Measurements from ENCODE around the gene SLC12A7. TPM values are rescaled to one million over a fixed set of nuclear protein-coding genes. Genes with fewer than 3 reads are reported as not detected.

SLC12A7 gene
- total RNA-seq, 4 donors from 2014 or later = 87.2 to 182 (median 116) TPM

DNA sequence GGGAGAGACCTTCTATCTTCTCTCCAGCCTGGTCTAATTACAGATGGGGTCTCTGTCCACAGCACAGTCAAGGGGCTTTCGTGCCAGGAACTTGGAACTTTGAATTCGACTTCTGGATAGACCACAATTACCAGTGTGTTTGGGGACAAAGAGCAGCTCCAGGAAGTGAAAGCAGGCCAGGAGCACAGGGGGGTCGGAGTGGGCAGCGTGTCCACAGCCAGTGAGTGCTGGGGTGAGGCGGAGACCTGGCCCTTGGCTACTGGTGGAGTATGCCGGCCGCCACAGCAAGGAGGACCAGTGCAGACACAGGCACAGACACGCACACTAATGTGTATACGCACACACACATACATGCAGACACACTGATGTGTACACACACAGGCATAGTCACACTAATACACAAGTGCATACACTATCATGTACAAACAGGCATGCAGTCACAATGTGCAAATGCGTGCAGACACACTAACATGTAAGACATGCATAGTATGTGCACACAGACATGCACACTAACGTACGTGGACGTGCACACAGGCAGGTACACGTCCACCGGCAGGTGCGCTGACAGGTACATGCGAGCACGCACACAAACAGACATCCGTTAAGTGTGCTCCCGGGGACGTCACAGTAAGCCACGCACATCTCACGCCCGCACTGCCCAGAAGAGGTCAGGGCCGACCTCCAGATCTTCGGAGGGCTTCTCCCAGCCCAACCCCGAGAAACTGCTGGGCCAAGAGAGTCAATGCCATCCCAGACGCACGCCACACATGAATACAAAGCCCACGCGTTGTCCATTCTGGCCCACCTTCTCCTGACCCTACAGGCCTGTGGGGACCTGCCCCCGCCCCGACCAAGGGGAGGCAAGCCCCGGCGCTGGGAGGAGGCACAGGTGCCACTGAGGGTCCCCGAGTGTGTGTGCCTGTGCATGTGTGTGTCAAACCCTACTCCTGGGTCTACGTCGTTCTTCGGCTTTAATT, 56.8 kb downstream of the SLC12A7 start:
- peak overlapping the region in 1 of 4 donors; percentile 54 for H3K27ac ChIP-seq
- H3K36me3 ChIP-seq = peaks cover 0 to 98% (median 0%) of the 10 kb centered on the region in 3 donors
- DNase-seq = no peak
- no peaks in the 10 kb centered on the region for H3K4me1 ChIP-seq
- H3K4me3 ChIP-seq = no peak overlapping the region
- TF ChIP-seq, protein P1, sequence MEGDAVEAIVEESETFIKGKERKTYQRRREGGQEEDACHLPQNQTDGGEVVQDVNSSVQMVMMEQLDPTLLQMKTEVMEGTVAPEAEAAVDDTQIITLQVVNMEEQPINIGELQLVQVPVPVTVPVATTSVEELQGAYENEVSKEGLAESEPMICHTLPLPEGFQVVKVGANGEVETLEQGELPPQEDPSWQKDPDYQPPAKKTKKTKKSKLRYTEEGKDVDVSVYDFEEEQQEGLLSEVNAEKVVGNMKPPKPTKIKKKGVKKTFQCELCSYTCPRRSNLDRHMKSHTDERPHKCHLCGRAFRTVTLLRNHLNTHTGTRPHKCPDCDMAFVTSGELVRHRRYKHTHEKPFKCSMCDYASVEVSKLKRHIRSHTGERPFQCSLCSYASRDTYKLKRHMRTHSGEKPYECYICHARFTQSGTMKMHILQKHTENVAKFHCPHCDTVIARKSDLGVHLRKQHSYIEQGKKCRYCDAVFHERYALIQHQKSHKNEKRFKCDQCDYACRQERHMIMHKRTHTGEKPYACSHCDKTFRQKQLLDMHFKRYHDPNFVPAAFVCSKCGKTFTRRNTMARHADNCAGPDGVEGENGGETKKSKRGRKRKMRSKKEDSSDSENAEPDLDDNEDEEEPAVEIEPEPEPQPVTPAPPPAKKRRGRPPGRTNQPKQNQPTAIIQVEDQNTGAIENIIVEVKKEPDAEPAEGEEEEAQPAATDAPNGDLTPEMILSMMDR (IDR thresholded peaks at IDR 0.05) = no peak
- no peak for TF ChIP-seq POLR2A (IDR thresholded peaks at IDR 0.05)
- no peaks in the 10 kb centered on the region for H3K27me3 ChIP-seq
- no peaks in the 10 kb centered on the region for H3K9me3 ChIP-seq

DNA sequence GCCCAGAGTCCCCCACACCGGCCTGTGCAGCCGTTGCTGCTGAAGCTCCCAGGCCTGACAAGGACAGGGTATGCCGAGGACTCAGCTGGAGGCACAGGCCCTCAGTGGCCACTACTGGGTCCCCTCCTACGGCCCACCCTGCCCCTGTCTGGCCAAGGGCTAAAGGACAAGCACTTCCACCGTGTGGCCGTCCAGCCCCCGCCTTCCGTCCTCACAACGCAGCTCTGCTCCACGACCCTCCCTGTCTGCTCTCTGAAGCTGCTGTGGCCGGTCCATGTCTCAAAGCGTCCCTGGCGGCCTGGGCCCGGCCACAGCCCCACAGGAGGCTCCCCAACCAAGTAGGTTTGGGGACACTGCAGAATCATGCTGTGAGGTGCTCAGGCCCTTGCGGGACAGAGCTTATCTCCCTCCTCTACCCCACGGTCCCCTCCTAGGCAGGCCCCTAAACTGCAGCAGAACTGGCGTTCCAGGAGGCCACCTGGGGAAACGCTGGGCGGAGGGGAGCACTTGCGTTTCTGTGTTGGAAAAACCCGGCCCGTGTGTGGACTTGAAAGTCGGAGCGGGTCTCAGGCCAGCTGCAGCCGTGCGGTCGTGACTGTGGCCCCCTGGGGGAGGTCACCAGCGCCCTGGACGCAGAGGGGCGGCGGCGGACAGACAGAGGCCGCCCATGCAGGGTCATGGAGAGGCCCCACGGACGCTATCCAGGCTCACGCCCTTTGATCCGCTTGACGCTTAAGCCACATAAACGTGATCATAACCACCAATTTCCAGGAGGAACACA, 57.7 kb downstream of the SLC12A7 start:
- TF ChIP-seq, protein P1 (IDR thresholded peaks at IDR 0.05) = no peak
- TF ChIP-seq POLR2A (IDR thresholded peaks at IDR 0.05) = no peak
- Histone ChIP-seq H3K27me3 (no peaks in the 10 kb centered on the region), H3K27ac (peak overlapping the region in 2 of 4 donors; percentile 54 to 60), H3K36me3 (peaks cover 0 to 89% (median 0%) of the 10 kb centered on the region in 3 donors), H3K4me3 (no peak overlapping the region), H3K9me3 (no peaks in the 10 kb centered on the region), H3K4me1 (no peaks in the 10 kb centered on the region)
- no peak for DNase-seq

DNA sequence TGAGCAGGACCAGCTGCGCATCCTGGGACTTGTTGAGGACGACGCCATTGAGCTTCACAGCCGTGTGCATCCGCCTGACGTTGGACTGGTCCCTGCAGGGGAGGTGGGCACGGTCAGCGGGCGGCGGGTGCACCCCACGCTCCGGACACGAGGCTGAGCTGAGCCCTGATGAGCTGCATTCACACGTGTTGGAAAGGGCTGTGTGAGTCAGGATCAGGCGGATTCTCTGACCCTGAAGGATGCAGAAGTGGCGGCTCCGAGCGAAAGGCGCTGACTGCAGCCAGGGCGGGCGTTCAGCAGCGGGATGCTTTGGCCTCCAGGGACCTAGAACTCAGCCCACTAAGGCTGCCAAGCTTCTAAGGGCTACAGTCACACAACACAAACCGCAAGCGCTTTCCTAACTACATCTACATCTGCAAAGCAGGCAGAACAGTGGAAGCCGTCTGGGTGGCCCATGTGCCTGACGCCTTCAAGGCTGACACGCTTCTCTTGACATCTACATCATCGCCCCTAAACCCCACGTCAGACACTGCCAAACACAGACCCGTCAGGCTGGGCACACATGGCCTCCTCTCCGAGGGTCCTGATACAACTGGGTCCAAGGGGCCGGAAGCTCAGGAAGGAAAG, 58.4 kb downstream of the SLC12A7 start:
- H3K4me3 ChIP-seq = no peak overlapping the region
- peaks cover 0 to 82% (median 0%) of the 10 kb centered on the region in 3 donors for H3K36me3 ChIP-seq
- no peaks in the 10 kb centered on the region for H3K4me1 ChIP-seq
- H3K9me3 ChIP-seq = no peaks in the 10 kb centered on the region
- H3K27me3 ChIP-seq = no peaks in the 10 kb centered on the region
- TF ChIP-seq POLR2A (IDR thresholded peaks at IDR 0.05) = no peak
- TF ChIP-seq, protein P1 (IDR thresholded peaks at IDR 0.05) = no peak
- H3K27ac ChIP-seq = peak overlapping the region in 2 of 4 donors; percentile 54 to 60
- DNase-seq = no peak

DNA sequence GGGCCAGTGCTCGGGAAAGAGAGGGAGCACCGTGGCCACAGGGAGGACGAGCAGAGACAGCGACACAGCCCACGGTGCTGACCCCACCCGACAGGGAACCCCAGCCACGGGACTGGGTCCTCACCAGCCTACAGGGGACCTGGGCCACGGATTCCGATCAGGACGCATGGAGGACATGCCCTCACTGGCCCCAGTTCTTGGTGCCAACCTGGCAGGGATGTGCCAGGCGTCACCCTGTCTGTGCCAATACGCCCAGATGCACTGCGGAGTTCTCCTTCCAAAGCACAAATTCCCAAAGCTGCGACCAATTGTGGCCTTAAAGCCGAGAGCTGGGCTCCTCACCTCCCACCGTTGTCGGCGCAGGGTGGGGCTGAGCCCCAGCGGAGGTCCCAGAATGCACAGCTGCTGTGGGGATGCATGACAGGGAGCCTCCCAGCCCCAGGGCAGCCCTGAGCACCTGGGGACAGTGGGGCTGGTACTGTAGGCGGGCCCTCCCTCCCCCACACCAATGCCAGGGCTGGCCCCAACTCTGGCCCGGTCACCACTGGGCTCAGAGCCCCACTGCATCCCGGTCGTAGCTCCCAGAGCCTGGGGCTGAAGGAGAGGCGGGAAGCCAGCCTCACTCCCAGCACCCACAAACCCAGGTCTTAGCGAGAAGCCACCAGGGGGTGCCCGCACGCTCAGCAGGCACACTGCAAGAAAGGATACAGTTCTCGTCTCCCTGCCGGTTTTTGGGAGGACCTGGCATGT, 59.0 kb downstream of the SLC12A7 start:
- Histone ChIP-seq H3K27me3 (no peaks in the 10 kb centered on the region), H3K36me3 (peaks cover 0 to 75% (median 0%) of the 10 kb centered on the region in 3 donors), H3K4me3 (no peak overlapping the region), H3K27ac (peak overlapping the region in 2 of 4 donors; percentile 9 to 39), H3K4me1 (no peaks in the 10 kb centered on the region), H3K9me3 (no peaks in the 10 kb centered on the region)
- no peak for TF ChIP-seq POLR2A (IDR thresholded peaks at IDR 0.05)
- TF ChIP-seq, protein P1 (IDR thresholded peaks at IDR 0.05) = no peak
- no peak for DNase-seq

DNA sequence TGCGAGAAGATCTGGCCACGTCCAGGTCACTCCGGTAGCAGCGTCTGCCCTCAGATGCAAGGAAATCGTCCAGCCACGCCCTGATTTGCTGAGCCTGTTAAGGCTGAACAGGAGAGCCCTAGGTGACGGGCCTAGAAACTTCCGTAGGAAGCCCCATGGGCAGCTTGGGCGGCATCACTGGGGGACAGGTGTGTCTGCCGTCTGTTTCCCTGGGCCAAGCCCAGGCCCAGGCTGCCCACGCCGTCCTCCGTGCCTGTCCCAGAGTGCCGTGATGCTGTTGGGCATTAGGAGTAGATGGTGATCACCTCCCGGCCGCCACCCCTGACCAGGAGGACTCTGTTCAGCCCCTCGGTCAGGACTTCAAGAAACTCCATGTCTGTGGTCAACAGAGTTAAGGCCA, 59.8 kb downstream of the SLC12A7 start:
- TF ChIP-seq POLR2A (IDR thresholded peaks at IDR 0.05) = no peak
- TF ChIP-seq, protein P1 (IDR thresholded peaks at IDR 0.05) = no peak
- Histone ChIP-seq H3K27me3 (no peaks in the 10 kb centered on the region), H3K27ac (no peak overlapping the region), H3K4me1 (no peaks in the 10 kb centered on the region), H3K4me3 (no peak overlapping the region), H3K9me3 (no peaks in the 10 kb centered on the region), H3K36me3 (peaks cover 0 to 68% (median 0%) of the 10 kb centered on the region in 3 donors)
- DNase-seq = no peak
